GM18867 (cell line): ENCODE data around the gene TTYH3.
"Not testable (repeated sequence)": the region's sequence is repeated elsewhere in the genome, so short reads cannot be mapped to it uniquely, and the experiment has no call there.

Source experiments
- ATAC-seq: cut with Tn5 transposase; IDR thresholded peaks from one replicate; pipeline ENCODE4 v1.9.1; 2021; ENCODE audit warnings: mild to moderate bottlenecking, moderate library complexity; ENCODE audit not compliant: unreplicated experiment

Gene TTYH3

GRCh38 chr7:2631946-2632732, at the start of gene TTYH3:
TSS of gene TTYH3 (plus strand) at chr7:2631986. CDS start at chr7:2632156, 170 bp downstream.
- ATAC-seq = peak; percentile 49

- no peak for ATAC-seq
Measured at GRCh38 chr7:2582006-2582735, 49.6 kb upstream of the TTYH3 start.

DNA sequence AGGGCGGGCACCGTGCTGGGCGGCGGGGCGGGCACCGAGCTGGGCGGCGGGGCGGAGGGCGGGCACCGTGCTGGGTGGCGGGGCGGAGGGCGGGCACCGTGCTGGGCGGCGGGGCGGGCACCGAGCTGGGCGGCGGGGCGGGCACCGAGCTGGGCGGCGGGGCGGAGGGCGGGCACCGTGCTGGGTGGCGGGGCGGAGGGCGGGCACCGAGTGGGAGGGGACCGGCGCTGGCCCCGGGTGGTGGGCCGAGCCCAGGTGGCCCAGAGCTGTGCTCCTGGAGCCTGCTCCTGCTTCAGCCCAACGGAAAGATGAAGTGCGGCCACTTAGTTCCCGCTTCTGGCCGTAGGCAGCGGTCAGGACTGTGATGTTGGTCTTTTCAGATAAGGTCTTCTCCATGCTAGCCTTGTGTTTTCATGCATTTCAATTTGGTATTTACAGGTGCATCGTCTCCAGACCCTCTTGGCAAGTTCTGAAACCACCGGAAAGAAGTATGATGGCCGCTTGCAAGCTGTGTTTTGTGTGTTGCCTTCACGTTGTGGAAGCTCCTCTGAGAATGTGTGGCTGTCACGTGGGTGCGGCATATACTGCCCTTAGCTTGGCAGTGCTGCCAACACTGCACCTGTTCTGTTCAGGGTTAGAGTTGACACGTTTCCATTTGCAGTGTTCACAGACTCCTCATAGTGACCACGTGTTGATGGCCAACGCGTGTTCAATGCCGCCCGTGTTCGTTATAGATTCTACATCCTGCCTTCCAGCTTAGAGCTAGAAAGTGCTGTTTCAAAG, 47.8 kb upstream of the TTYH3 start:
- no peak for ATAC-seq

- no peak for ATAC-seq
Measured at GRCh38 chr7:2585446-2585845, 46.3 kb upstream of the TTYH3 start.

DNA sequence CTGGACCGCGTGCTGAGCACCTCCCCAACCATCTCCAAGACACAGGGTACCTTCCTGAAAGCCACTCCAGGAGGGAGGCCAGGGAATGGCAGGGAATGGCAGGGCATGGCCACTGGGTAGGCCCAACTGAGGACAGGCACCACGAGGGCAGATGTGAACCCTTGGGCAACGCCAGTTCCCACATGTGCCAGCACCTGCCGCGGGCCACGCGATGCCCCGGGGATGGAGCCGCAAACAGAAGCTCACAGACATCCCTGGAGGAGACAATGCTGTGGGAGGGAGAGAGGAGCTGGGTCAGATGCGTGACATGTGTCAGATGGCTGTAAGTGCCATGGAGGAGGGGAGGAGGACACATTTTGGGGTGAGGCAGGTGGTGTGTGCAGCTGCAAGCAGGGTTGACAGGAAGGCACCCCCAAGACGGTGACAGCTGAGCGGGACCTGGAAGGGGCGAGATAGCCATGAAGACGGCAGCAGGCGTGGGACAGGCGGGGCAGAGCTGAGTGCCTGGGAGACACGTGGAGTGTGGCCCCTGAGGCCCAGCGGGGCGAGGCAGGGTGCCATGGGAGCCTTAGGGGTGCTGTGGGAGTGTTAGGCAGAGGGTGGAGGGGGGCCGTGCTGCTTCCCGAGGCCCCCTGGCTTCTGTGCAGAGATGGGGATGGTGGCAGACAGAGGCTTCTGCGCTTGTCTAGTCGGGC, 45.3 kb upstream of the TTYH3 start:
- ATAC-seq = no peak

DNA sequence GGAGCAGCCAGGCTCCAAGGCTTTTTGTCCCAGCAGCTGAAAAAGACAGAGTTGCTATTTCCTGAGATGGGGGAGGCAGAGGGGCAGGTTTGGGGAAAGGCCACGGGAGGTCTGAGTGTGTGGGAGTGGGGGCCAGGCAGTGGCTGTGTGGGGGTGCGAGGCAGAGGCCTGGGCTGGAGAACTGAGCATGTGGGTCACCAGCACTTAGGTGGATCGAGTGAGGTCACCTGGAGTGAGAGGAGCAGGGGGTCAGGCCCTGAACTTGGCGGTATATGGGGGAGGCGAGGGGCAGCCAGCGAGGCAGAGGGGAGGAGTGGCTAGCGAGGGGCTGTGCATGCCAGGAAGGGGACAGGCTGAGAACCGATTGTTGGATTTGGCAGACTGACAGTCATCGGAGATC, 44.7 kb upstream of the TTYH3 start:
- no peak for ATAC-seq

DNA sequence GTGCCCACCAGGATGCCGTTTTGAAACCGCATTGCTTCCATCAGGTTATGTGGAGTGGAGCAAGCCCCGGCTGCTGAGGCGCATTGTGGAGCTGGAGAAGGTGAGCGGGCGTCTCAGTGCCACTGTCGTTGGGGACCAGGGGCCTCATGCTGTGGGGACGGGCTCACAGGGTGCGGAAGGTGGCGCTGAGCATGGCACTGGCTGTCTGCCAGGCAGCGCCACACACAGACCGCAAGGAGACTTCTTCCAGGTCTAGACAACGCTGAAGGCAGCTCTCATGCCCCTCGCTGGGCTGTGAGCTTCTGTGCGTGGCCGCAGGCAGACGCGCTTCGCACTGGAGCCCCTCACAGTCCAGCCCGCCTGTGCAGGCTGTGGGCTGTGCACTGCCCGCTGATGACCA, 44.0 kb upstream of the TTYH3 start:
- ATAC-seq = no peak

GRCh38 chr7:2589341-2589740, 42.4 kb upstream of the TTYH3 start:
- no peak for ATAC-seq

DNA sequence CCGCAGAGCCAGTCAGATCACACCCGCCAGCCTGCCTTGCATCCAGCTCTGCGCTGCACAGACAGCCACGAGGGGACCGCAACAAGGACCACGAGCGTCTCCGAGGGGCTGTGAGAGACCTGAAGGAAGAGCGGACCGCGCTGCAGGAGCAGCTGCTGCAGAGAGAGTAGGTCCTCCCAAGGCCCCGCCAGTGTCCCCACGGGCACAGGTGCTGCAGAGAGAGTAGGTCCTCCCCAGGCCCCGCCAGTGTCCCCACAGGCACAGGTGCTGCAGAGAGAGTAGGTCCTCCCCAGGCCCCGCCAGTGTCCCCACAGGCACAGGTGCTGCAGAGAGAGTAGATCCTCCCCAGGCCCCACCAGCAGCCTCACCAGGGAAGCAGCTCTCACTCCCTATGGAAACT, 41.8 kb upstream of the TTYH3 start:
- not testable (repeated sequence) for ATAC-seq

DNA sequence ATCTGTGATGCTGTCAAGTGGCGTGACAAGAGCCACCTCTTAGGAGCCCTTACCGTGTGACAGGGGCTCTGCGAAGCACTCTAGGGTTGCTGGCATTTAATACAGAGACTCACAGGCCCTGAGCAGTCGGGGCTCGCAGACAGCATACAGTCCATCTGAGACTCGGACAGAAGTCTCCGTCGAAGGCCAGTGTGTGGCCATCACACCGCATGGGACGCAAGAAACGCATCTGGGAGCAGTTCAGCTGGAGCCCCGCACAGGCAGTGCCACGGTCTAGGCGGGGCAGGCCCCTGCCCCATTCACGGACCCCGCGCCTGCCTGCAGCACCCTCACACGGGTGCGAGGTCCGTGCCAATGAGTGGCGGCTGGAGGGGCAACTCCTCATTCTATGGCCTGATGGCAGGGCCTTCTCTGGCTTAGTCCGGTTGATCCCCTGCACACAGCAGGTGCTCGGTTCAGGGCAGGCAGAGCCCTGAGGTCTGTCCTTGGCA, 39.4 kb upstream of the TTYH3 start:
- ATAC-seq = no peak

- ATAC-seq = no peak
Measured at GRCh38 chr7:2593036-2593727, 38.6 kb upstream of the TTYH3 start.

- no peak for ATAC-seq
Measured at GRCh38 chr7:2594599-2594998, 37.2 kb upstream of the TTYH3 start.

DNA sequence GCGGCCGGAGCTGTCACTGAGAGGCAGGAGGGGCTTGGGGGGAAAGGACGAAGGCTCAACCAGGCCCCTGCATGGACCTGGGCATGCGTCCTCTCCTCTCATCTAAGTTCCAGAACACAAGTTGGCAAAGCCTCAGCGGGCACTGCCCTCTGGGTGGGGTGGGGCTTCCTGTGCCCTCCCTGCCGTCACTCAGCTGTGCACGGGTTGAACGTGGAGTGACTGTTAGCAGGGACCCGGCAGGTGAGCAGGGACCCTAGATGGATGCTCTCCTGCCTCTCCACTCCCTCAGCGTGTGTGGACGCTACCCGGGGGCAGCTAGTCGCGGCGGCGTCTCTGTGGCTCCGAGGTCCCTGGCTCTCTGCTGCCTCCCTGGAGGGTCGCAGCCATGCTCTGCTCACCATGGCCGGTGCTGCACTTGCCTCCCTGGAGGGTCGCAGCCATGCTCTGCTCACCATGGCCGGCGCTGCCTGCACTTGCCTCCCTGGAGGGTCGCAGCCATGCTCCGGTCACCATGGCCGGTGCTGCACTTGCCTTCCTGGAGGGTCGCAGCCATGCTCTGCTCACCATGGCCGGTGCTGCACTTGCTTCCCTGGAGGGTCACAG, 36.4 kb upstream of the TTYH3 start:
- ATAC-seq = no peak

DNA sequence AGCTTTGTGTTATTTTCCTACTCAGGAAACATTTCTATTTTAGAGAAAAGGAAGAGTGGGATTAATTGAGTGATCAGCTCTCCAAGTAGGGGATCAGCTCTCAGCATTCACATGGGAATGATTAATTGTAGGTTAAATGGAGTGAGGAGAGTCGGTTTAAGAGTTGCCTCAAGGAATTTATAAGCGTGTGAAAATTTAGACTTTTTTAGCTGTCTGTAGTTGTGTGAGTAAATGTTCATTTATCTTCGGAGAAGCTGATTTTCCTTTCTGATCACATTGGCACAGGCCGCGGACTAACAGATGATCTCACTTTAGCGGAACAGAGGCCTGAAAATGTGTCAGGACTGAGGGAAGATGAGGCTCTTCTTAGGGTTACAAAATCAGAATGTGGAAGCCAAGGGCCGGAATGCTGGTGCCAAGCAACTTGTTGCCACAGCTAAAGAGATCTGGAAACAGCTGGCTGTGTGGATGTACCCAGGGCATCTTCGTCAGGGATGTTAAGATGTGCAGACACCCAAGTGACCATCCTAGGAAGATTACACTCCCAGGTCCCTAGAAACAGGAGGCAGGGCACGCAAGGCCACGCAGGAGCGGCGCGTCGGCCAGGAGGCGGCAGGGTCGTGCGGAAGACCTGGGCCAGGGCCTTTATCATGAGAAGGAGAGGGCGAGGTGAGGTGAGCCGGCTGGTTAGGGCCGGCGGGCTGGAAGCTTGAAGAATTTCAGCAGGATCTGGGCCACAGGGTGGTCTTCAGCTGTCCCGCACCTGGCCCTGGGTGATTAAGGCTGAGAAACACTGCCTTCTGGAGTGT, 35.1 kb upstream of the TTYH3 start:
- ATAC-seq = no peak

DNA sequence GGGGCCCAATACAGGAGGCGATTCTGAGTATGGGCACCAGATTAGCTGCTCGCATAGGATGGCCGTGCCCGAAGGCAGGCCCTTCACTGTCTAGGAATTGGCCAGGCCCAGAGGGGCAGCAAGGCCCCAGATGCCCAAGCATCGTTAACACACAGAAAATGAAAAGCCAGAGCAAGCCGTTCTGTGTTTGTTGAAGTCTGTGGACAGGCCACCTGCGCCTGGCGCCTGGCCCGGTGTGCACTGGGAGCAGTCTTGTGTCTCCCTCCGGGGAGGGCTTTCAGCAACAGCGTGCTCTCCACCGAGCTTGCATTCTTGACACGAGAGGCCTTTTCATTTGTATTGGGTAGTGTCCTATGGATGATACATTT, 34.5 kb upstream of the TTYH3 start:
- no peak for ATAC-seq

DNA sequence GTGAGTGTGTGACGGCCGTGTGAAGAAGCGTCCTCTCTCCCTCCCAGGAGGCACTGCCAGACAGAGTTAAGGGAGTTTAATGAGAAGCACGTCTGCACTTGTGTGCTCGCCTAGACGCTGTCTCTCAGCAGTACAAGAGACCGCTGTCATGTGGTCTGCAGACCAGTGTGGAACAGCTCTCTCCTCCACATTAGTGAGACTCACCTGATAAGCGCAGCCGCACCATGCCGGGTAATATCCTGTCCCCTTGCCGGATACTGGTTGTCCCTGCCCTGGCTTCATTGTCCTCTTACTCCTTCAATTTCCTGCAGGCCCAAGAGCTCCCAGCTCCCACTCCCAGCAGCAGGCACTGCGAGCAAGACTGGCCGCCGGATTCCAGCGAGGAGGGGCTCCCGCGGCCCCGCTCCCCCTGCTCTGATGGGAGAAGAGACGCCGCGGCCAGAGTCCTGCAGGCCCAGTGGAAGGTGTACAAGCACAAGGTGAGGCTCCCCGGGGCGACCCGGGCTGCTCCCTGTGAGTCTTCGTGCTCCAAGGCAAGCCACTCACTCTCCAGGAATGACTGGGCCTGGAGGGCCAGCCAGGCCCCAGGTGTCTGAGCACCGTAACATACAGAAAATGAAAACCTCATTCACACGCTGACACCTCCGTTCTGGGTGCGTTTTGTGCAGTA, 33.5 kb upstream of the TTYH3 start:
- ATAC-seq = no peak

GRCh38 chr7:2601065-2601464, 30.7 kb upstream of the TTYH3 start:
- ATAC-seq = no peak

GRCh38 chr7:2601907-2602306, 29.9 kb upstream of the TTYH3 start:
- no peak for ATAC-seq
